Subcutaneous adipose tissue (tissue), 4 donors: ENCODE results near the gene ARHGAP22. TPM values are rescaled to one million over a fixed set of nuclear protein-coding genes. Genes with fewer than 3 reads are reported as not detected.

Source experiments
- total RNA-seq, 4 donors: library from RNA; depleted of rRNA; stranded (reverse); fragments of >200 nt; gene quantifications; one replicate each; pipeline ENCODE4 v1.1.0, GENCODE V29; 2016
- TF ChIP-seq, protein P1 (sequence below): fragments of 450-650 bp; IDR thresholded peaks from one replicate; pipeline ENCODE4 v1.5.1; 2016; ENCODE audit warnings: low read depth, mild to moderate bottlenecking, control low read depth, antibody characterized with exemption, moderate library complexity

Gene ARHGAP22, protein sequence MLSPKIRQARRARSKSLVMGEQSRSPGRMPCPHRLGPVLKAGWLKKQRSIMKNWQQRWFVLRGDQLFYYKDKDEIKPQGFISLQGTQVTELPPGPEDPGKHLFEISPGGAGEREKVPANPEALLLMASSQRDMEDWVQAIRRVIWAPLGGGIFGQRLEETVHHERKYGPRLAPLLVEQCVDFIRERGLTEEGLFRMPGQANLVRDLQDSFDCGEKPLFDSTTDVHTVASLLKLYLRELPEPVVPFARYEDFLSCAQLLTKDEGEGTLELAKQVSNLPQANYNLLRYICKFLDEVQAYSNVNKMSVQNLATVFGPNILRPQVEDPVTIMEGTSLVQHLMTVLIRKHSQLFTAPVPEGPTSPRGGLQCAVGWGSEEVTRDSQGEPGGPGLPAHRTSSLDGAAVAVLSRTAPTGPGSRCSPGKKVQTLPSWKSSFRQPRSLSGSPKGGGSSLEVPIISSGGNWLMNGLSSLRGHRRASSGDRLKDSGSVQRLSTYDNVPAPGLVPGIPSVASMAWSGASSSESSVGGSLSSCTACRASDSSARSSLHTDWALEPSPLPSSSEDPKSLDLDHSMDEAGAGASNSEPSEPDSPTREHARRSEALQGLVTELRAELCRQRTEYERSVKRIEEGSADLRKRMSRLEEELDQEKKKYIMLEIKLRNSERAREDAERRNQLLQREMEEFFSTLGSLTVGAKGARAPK
- total RNA-seq, result 10 to 100 TPM in 1 of 4 donors, 1 to 10 TPM in 3; 2.1 to 15.0 (median 5.0) TPM

DNA sequence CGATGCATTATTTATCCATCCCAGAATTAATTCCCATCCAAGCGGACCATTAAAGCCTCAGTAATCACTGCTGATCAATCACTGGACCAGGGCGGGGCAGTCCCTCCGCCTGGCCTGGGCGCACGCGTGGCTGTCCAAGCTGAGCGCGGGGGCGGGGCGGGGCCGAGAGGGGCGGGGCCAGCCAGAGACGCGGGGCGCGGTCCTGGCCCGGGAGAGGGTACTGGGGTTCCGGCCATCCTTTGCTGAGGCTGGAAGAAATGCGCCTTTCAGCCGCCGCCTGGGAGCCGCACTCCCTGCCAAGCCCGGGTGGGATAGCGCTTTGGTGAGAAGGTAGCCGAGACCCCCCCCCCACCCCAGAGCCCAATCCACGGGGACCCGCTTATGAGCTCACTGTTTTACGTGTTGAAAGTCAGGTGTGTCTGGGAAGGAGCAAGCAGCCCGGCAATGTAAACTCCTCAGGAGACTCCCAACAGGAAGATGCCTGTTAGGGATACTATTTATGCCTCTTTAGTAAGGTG, at the start of gene ARHGAP22:
Gene ARHGAP22 (minus strand): TSS at position 83 of the 518 bp plus-strand sequence. CDS start 277 bp downstream, outside the sequence.
- TF ChIP-seq, protein P1, sequence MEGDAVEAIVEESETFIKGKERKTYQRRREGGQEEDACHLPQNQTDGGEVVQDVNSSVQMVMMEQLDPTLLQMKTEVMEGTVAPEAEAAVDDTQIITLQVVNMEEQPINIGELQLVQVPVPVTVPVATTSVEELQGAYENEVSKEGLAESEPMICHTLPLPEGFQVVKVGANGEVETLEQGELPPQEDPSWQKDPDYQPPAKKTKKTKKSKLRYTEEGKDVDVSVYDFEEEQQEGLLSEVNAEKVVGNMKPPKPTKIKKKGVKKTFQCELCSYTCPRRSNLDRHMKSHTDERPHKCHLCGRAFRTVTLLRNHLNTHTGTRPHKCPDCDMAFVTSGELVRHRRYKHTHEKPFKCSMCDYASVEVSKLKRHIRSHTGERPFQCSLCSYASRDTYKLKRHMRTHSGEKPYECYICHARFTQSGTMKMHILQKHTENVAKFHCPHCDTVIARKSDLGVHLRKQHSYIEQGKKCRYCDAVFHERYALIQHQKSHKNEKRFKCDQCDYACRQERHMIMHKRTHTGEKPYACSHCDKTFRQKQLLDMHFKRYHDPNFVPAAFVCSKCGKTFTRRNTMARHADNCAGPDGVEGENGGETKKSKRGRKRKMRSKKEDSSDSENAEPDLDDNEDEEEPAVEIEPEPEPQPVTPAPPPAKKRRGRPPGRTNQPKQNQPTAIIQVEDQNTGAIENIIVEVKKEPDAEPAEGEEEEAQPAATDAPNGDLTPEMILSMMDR, result no peak

DNA sequence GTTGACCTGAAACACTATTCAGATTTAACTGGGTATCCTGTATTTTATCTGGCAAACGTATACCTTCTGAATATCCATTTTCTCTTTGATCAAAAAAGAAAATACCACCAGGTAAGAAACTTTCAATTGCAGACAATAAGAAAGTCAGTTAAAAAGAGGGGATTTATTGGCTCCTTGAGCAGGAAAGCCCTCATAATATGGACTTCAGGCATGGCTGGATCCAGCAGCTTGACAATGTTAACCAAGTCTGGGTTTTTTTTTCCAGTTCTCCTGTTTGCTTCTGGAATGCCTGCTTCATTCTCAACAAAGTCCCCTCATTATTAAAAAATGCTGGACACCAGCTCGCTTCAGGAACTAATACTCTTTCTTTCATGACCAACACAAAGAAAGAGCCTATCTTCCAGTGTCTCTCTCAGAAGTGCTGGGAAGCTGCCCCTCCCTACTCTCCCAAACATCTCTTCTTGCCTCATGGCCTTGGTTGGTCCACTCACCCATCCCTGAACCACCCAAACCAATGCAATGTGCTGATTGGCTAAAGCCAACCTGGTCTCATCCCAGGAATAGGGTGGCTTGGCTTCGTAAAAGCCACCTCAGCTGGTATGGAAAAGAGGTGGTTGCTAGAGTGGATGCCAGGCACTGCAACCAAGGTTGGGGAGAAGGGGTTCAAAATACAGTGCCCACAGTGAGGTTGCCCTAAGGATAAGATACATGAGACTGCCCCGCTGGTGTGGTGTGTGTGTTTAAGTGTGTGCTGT, 49.2 kb upstream of the ARHGAP22 start:
- TF ChIP-seq, protein P1, result no peak

DNA sequence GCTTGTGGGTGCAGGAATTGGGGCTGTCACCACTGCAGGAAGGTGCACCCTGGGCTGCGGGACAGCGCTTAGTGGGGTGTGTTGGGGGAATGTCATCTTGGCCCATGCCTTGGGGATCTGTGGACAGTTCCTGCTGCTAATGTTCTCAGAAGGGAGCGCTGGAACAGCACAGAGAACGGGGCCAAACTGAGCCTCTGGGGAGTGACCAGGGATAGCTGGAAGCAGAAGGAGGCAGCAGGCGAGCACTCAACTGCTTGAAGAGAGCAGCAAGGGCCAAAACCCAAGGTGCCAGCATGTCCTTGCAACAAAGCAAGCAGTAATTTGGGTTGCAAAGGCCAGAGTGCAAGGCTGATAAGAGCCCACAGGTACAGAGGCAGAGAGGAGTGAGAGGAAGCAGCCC, 48.5 kb upstream of the ARHGAP22 start:
- TF ChIP-seq, protein P1, result no peak

DNA sequence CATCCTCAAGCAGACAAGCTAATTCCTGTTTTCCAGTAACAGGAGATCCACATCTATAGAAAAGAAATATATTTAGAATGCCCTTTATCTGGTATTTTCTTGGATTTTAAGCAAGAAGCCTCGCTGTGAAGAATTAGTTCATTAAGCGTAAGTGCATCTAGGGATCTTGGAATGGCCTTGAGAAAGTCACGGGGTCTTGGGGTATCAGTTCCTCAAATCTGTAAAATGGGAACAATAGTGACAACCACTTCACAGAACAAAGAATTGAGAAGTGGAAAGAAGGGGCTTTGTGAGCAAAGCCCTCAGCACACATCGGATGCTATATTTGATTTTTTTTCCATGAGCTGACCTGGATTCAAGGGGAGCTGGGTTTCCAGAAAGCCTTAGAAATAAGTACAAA, 47.5 kb upstream of the ARHGAP22 start:
- TF ChIP-seq, protein P1, result no peak

DNA sequence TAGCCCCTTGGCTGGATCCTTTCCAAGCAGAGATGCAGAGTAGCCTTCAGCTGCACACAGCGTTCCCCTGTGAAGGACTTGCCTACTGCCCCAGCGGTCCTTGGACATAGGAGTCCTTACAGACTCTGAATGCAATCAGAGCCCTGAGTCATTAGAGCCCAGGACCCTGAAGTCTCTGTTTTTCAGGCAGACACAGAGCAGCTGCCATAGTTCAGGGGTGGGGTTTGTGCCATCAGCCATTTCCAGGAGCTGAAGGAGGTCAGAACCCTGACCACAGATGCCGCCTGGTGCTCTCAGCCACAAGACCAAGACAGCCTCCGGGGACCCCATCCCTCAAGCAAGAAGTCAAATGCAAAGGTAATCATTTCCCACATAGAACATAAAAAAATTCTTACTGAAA, 47.0 kb upstream of the ARHGAP22 start:
- TF ChIP-seq, protein P1, result no peak

DNA sequence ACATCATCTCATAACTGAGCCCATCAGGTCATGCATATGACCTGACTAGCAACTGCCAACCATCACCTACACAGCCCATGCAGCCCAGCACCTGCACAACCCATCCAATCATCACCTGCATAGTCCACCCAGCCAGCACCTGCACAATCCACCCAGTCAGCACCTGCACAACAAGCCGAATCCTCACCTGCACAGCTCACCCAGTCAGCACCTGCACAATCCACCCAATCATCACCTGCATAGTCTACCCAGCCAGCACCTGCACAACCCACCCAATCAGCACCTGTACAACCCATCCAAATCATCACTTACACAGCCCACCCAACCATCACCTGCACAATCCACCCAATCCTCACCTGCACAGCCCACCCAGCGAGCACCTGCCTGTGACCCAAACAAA, 46.4 kb upstream of the ARHGAP22 start:
- TF ChIP-seq, protein P1, result no peak
